ENCODE data around the gene HTR5A. TPM values are rescaled to one million over a fixed set of nuclear protein-coding genes. Genes with fewer than 3 reads are reported as not detected.

The HTR5A gene
- total RNA-seq, 4 donors from 2014 or later = not detected

- Histone ChIP-seq H3K36me3 (no peaks in the 10 kb centered on the region), H3K9me3 (no peaks in the 10 kb centered on the region), H3K27me3 (no peaks in the 10 kb centered on the region), H3K27ac (no peak overlapping the region), H3K4me1 (no peaks in the 10 kb centered on the region), H3K4me3 (no peak overlapping the region)
- TF ChIP-seq POLR2A (IDR thresholded peaks at IDR 0.05) = no peak
- TF ChIP-seq, protein P1, sequence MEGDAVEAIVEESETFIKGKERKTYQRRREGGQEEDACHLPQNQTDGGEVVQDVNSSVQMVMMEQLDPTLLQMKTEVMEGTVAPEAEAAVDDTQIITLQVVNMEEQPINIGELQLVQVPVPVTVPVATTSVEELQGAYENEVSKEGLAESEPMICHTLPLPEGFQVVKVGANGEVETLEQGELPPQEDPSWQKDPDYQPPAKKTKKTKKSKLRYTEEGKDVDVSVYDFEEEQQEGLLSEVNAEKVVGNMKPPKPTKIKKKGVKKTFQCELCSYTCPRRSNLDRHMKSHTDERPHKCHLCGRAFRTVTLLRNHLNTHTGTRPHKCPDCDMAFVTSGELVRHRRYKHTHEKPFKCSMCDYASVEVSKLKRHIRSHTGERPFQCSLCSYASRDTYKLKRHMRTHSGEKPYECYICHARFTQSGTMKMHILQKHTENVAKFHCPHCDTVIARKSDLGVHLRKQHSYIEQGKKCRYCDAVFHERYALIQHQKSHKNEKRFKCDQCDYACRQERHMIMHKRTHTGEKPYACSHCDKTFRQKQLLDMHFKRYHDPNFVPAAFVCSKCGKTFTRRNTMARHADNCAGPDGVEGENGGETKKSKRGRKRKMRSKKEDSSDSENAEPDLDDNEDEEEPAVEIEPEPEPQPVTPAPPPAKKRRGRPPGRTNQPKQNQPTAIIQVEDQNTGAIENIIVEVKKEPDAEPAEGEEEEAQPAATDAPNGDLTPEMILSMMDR (IDR thresholded peaks at IDR 0.05) = no peak
- DNase-seq = no peak
- intact Hi-C loops (cut with DNase I; ENCODE audit: low total_unique reads) = no loop called here
Observed at GRCh38 chr7:155122831-155123230, 52.7 kb downstream of the HTR5A start.

DNA sequence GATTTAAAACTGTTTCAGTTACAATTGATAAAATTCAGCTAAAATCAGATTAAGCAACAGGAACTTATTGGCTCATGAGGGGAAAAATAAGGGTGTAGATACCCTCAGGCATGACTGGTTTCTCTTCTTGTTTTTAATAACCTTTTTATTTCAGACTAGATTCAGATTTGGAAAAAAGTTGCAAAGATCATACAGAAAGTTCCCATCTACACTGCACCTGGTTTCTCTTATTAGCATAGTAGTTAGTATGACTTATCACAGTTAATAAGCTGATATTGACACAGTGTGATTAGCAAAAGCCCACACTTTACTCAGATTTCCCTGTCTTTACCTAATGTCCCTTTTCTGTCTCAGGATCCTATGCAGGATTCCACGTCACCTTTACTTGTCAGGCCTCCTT lies 53.3 kb downstream of the HTR5A start:
- no peak overlapping the region for H3K4me3 ChIP-seq
- TF ChIP-seq POLR2A (IDR thresholded peaks at IDR 0.05) = no peak
- TF ChIP-seq, protein P1 (IDR thresholded peaks at IDR 0.05) = no peak
- H3K27me3 ChIP-seq = no peaks in the 10 kb centered on the region
- no peak overlapping the region for H3K27ac ChIP-seq
- H3K9me3 ChIP-seq = no peaks in the 10 kb centered on the region
- no peaks in the 10 kb centered on the region for H3K36me3 ChIP-seq
- no peak for DNase-seq
- intact Hi-C loops (cut with DNase I; ENCODE audit: low total_unique reads) = no loop called here
- no peaks in the 10 kb centered on the region for H3K4me1 ChIP-seq

DNA sequence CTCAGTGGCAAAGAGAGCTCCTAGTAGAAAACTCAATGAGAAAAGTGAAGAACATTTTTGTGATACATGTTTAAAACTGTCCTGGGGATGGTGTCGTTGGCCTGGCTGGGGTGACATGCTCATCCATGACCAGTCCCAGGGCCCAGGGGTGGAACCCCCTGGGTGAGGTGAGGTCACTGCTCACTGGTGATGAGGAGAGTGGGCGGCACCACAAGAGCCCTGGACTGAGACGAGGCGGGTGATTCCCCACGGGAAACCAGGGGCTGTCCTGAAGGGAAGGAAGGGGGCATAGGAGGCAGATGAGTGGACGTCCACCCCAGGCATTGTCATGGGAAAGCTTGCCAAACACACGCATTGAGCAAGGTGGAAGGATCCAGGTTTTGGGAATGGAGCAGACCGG lies 54.6 kb downstream of the HTR5A start:
- Histone ChIP-seq H3K4me1 (no peaks in the 10 kb centered on the region), H3K27ac (no peak overlapping the region), H3K27me3 (no peaks in the 10 kb centered on the region), H3K9me3 (no peaks in the 10 kb centered on the region), H3K36me3 (no peaks in the 10 kb centered on the region), H3K4me3 (no peak overlapping the region)
- intact Hi-C loops (cut with DNase I; ENCODE audit: low total_unique reads) = loop anchor here (2.0 kb wide), 1 partner anchor 30 kb away; no protein-coding TSS in a partner anchor
- TF ChIP-seq POLR2A (IDR thresholded peaks at IDR 0.05) = no peak
- TF ChIP-seq, protein P1 (IDR thresholded peaks at IDR 0.05) = no peak
- DNase-seq = no peak

DNA sequence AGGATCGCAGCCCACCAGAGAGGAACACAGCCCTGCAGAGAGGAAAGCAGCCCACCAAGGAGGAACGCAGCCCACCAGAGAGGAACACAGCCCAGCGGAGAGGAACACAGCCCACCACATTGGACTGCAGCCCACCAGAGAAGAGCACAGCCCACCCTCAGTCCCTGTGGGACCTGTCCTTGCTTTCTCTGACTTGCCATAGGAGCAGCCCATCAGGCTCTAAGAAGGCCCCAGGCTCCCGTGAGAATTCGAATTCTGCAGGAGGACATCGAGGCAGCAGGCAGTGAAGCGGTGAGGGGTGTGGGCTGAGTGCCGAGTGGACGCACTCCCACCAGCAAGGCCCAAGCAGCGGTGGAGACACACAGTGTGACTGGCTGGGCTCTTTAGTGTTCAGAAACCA lies 59.1 kb downstream of the HTR5A start:
- Histone ChIP-seq H3K27ac (no peak overlapping the region), H3K9me3 (no peaks in the 10 kb centered on the region), H3K4me1 (no peaks in the 10 kb centered on the region), H3K27me3 (no peaks in the 10 kb centered on the region), H3K4me3 (no peak overlapping the region), H3K36me3 (no peaks in the 10 kb centered on the region)
- DNase-seq = no peak
- no peak for TF ChIP-seq POLR2A (IDR thresholded peaks at IDR 0.05)
- intact Hi-C loops (cut with DNase I; ENCODE audit: low total_unique reads) = no loop called here

GRCh38 chr7:155129789-155130188 lies 59.7 kb downstream of the HTR5A start:
- TF ChIP-seq, protein P1 (IDR thresholded peaks at IDR 0.05) = no peak
- TF ChIP-seq POLR2A (IDR thresholded peaks at IDR 0.05) = no peak
- H3K9me3 ChIP-seq = no peaks in the 10 kb centered on the region
- H3K27me3 ChIP-seq = no peaks in the 10 kb centered on the region
- intact Hi-C loops (cut with DNase I; ENCODE audit: low total_unique reads) = no loop called here
- H3K4me1 ChIP-seq = no peaks in the 10 kb centered on the region
- H3K36me3 ChIP-seq = no peaks in the 10 kb centered on the region
- no peak overlapping the region for H3K27ac ChIP-seq
- no peak overlapping the region for H3K4me3 ChIP-seq
- no peak for DNase-seq

GRCh38 chr7:155130493-155130892 lies 60.4 kb downstream of the HTR5A start:
- intact Hi-C loops (cut with DNase I; ENCODE audit: low total_unique reads) = no loop called here
- no peak overlapping the region for H3K4me3 ChIP-seq
- no peaks in the 10 kb centered on the region for H3K9me3 ChIP-seq
- DNase-seq = no peak
- H3K27ac ChIP-seq = no peak overlapping the region
- H3K27me3 ChIP-seq = no peaks in the 10 kb centered on the region
- TF ChIP-seq POLR2A (IDR thresholded peaks at IDR 0.05) = no peak
- TF ChIP-seq, protein P1 (IDR thresholded peaks at IDR 0.05) = no peak
- no peaks in the 10 kb centered on the region for H3K4me1 ChIP-seq
- no peaks in the 10 kb centered on the region for H3K36me3 ChIP-seq

Measured in uterus (tissue), 4 donors.